Measurements from ENCODE around the gene BANF1. TPM values are rescaled to one million over a fixed set of nuclear protein-coding genes. Genes with fewer than 3 reads are reported as not detected.

The BANF1 gene
- total and polyA plus RNA-seq, 2 donors (not counting 3 experiments of a cell fraction or from before 2014, with no cell fraction given): 269 to 376 TPM

- Histone ChIP-seq H3K4me3 (replicated peaks in 1 of 3; ENCODE audit: insufficient read depth in 1 of 3, low read depth in 1 of 3, low read length in 3 of 3) (no peak overlapping the region), H3K9me3 (replicated peaks; ENCODE audit: control insufficient read depth, insufficient read depth, low read length) (no peaks in the 10 kb centered on the region), H3K9ac (replicated peaks; ENCODE audit: extremely low read depth, insufficient read depth, low read length) (no peak overlapping the region), H3K4me1 (ENCODE audit: control insufficient read depth, extremely low read depth, insufficient read depth, low read length) (peaks cover 14% of the 10 kb centered on the region), H3K9me1 (replicated peaks; ENCODE audit: control insufficient read depth, extremely low read depth, insufficient read depth, low read length) (no peaks in the 10 kb centered on the region), H4K20me1 (replicated peaks; ENCODE audit: control insufficient read depth, extremely low read depth, insufficient read depth, low read length) (no peaks in the 10 kb centered on the region), H3K36me3 (ENCODE audit: control insufficient read depth in 2 of 2, extremely low read depth in 1 of 2, insufficient read depth in 2 of 2, low read length in 2 of 2) (peaks cover 4 to 11% of the 10 kb centered on the region in 2 experiments), H2AFZ (ENCODE audit: low read depth, low read length) (peak overlapping the region; percentile 39), H3K27me3 (ENCODE audit: control insufficient read depth in 2 of 2, insufficient read depth in 2 of 2, low read length in 2 of 2) (peaks cover 2 to 3% of the 10 kb centered on the region in 2 experiments), H3K27ac (ENCODE audit: insufficient read depth, low read depth, low read length) (no peak overlapping the region), H3K4me2 (ENCODE audit: insufficient read depth, low read length) (no peak overlapping the region), H3K79me2 (ENCODE audit: control insufficient read depth, insufficient read depth, low read length) (peaks cover 28% of the 10 kb centered on the region)
- DNase-seq (ENCODE audit: low read depth, low spot score) (no peak), FAIRE-seq (no peak)
- TF ChIP-seq MYC (IDR thresholded peaks at IDR 0.05; ENCODE audit: low read depth, low read length): no peak
- no peak for TF ChIP-seq MAX (IDR thresholded peaks at IDR 0.05; ENCODE audit: insufficient read depth, insufficient read length)
- no peak for TF ChIP-seq GATA2 (IDR thresholded peaks at IDR 0.05; ENCODE audit: insufficient read depth, insufficient read length, low read depth, low read length)
- no peak for TF ChIP-seq POLR2AphosphoS5 (IDR thresholded peaks at IDR 0.05; ENCODE audit: insufficient read depth, low read depth, low read length)
- no peak for TF ChIP-seq JUN (IDR thresholded peaks at IDR 0.05; ENCODE audit: borderline replicate concordance, insufficient read depth, insufficient read length, low read depth)
- no peak for TF ChIP-seq POLR2A (IDR thresholded peaks at IDR 0.05; ENCODE audit: low read depth, low read length)
- no peak for TF ChIP-seq CTCF (IDR thresholded peaks at IDR 0.05; ENCODE audit: extremely low read depth in 1 of 2, insufficient read depth in 1 of 2, low read depth in 1 of 2, low read length in 2 of 2)
- TF ChIP-seq EZH2 (IDR thresholded peaks at IDR 0.05; ENCODE audit: borderline replicate concordance, low read depth, low read length, severe bottlenecking): no peak
- no peak for TF ChIP-seq FOS (IDR thresholded peaks at IDR 0.05; ENCODE audit: borderline replicate concordance, insufficient read depth, low read length)
- no TSS peak for BruUV-seq (replicated peaks)
- POLR2A ChIA-PET: interaction anchor here (0.7 to 1.1 kb wide), 2 partner anchors 48 to 68 kb away, joined by 3 to 4 read pairs; partner anchors contain the start of gene BANF1
- dilution Hi-C loops (cut with MboI; ENCODE audit: extremely low pct_ligation_motif_present, low sequenced_read_pairs) (no loop called here), intact Hi-C loops (cut with micrococcal nuclease) (loop anchor here (5.0 kb wide), 1 partner anchor 133 kb away; the partner anchor contains the start of genes C11orf68 and DRAP1)
- CTCF ChIA-PET: interaction anchor here (4.0 kb wide), 1 partner anchor 18 kb away, joined by 16 read pairs; no protein-coding TSS in a partner anchor
Measured at GRCh38 chr11:66050581-66051231, 48.4 kb downstream of the BANF1 start.

All from endothelial cell of umbilical vein (primary cell).